ENCODE results near the gene CCT4. TPM values are rescaled to one million over a fixed set of nuclear protein-coding genes. Genes with fewer than 3 reads are reported as not detected.
"Not testable (repeated sequence)": the region's sequence is repeated elsewhere in the genome, so short reads cannot be mapped to it uniquely, and the experiment has no call there.

The CCT4 gene
- total RNA-seq, 2 experiments from 2014 or later = 177 to 189 TPM

GRCh38 chr2:61877571-61878245 lies 10.7 kb downstream of the CCT4 start:
- DNase-seq (no peak), ATAC-seq (no peak)
- no peaks in the 10 kb centered on the region for H3K27me3 Mint-ChIP-seq (ENCODE audit: low read depth)
- H3K27ac Mint-ChIP-seq = no peak overlapping the region
- H3K4me3 Mint-ChIP-seq = no peak overlapping the region
- H3K9me3 Mint-ChIP-seq (ENCODE audit: insufficient read depth) = no peaks in the 10 kb centered on the region
- POLR2A ChIA-PET = no interaction called here
- CTCF ChIA-PET = no interaction called here
- no peaks in the 10 kb centered on the region for H3K4me1 Mint-ChIP-seq (ENCODE audit: low read depth)
- peaks cover 60% of the 10 kb centered on the region for H3K36me3 Mint-ChIP-seq (ENCODE audit: low read depth)

- H3K36me3 Mint-ChIP-seq (ENCODE audit: low read depth) = peaks cover 61% of the 10 kb centered on the region
- ChIA-PET POLR2A (no interaction called here), CTCF (no interaction called here)
- no peaks in the 10 kb centered on the region for H3K4me1 Mint-ChIP-seq (ENCODE audit: low read depth)
- no peaks in the 10 kb centered on the region for H3K27me3 Mint-ChIP-seq (ENCODE audit: low read depth)
- no peak overlapping the region for H3K4me3 Mint-ChIP-seq
- no peak overlapping the region for H3K27ac Mint-ChIP-seq
- ATAC-seq = no peak
- no peak for DNase-seq
- H3K9me3 Mint-ChIP-seq (ENCODE audit: insufficient read depth) = no peaks in the 10 kb centered on the region
These were observed 12.1 kb downstream of the CCT4 start for GRCh38 chr2:61876400-61876799.

- peaks cover 72% of the 10 kb centered on the region for H3K36me3 Mint-ChIP-seq (ENCODE audit: low read depth)
- H3K9me3 Mint-ChIP-seq (ENCODE audit: insufficient read depth); H3K4me3 Mint-ChIP-seq; POLR2A ChIA-PET; H3K27ac Mint-ChIP-seq; H3K4me1 Mint-ChIP-seq (ENCODE audit: low read depth); H3K27me3 Mint-ChIP-seq (ENCODE audit: low read depth); DNase-seq; ATAC-seq: not testable (repeated sequence)
- CTCF ChIA-PET = interaction anchor here (0.9 to 1.8 kb wide), 3 partner anchors 13 to 31 kb away, joined by 3 to 6 read pairs (median 3); partner anchors contain the start of gene FAM161A
These were observed 21.9 kb downstream of the CCT4 start for GRCh38 chr2:61866482-61867089.

- ChIA-PET CTCF (no interaction called here), POLR2A (no interaction called here)
- DNase-seq = no peak
- no peak overlapping the region for H3K4me3 Mint-ChIP-seq
- H3K27ac Mint-ChIP-seq = no peak overlapping the region
- H3K9me3 Mint-ChIP-seq (ENCODE audit: insufficient read depth) = no peaks in the 10 kb centered on the region
- H3K4me1 Mint-ChIP-seq (ENCODE audit: low read depth) = no peaks in the 10 kb centered on the region
- H3K27me3 Mint-ChIP-seq (ENCODE audit: low read depth) = no peaks in the 10 kb centered on the region
- no peak for ATAC-seq
- peaks cover 45% of the 10 kb centered on the region for H3K36me3 Mint-ChIP-seq (ENCODE audit: low read depth)
These were observed 26.4 kb downstream of the CCT4 start for GRCh38 chr2:61862085-61862484.

GRCh38 chr2:61857224-61857623 lies 31.2 kb downstream of the CCT4 start:
- peaks cover 17% of the 10 kb centered on the region for H3K4me1 Mint-ChIP-seq (ENCODE audit: low read depth)
- no peak overlapping the region for H3K27ac Mint-ChIP-seq
- H3K27me3 Mint-ChIP-seq (ENCODE audit: low read depth) = no peaks in the 10 kb centered on the region
- H3K4me3 Mint-ChIP-seq = no peak overlapping the region
- POLR2A ChIA-PET = no interaction called here
- no peaks in the 10 kb centered on the region for H3K9me3 Mint-ChIP-seq (ENCODE audit: insufficient read depth)
- DNase-seq = no peak
- CTCF ChIA-PET = no interaction called here
- H3K36me3 Mint-ChIP-seq (ENCODE audit: low read depth) = peaks cover 9% of the 10 kb centered on the region
- ATAC-seq = no peak

GRCh38 chr2:61855318-61855613 lies 33.2 kb downstream of the CCT4 start:
- no peaks in the 10 kb centered on the region for H3K27me3 Mint-ChIP-seq (ENCODE audit: low read depth)
- H3K27ac Mint-ChIP-seq = peak overlapping the region; percentile 92
- H3K4me3 Mint-ChIP-seq = peak overlapping the region; percentile 85
- peaks cover 2% of the 10 kb centered on the region for H3K36me3 Mint-ChIP-seq (ENCODE audit: low read depth)
- DNase-seq (no peak), ATAC-seq (no peak)
- peaks cover 21% of the 10 kb centered on the region for H3K4me1 Mint-ChIP-seq (ENCODE audit: low read depth)
- POLR2A ChIA-PET = interaction anchor here (0.6 kb wide), 1 partner anchor 655 kb away, joined by 3 read pairs; no protein-coding TSS in a partner anchor
- CTCF ChIA-PET = interaction anchor here (0.6 kb wide), 1 partner anchor 484 kb away, joined by 3 read pairs; no protein-coding TSS in a partner anchor
- no peaks in the 10 kb centered on the region for H3K9me3 Mint-ChIP-seq (ENCODE audit: insufficient read depth)

- Mint-ChIP-seq H3K36me3 (ENCODE audit: low read depth) (peaks cover 2% of the 10 kb centered on the region), H3K9me3 (ENCODE audit: insufficient read depth) (no peaks in the 10 kb centered on the region), H3K27ac (peak overlapping the region; percentile 92), H3K4me1 (ENCODE audit: low read depth) (peaks cover 21% of the 10 kb centered on the region), H3K4me3 (peak overlapping the region; percentile 85), H3K27me3 (ENCODE audit: low read depth) (no peaks in the 10 kb centered on the region)
- POLR2A ChIA-PET = interaction anchor here (0.6 to 1.6 kb wide), 3 partner anchors 10 to 655 kb away, joined by 3 to 5 read pairs (median 3); partner anchors contain the start of gene XPO1
- DNase-seq (peak; percentile 96), ATAC-seq (peak; percentile 92)
- CTCF ChIA-PET = interaction anchor here (0.6 to 1.3 kb wide), 3 partner anchors 12 to 483 kb away, joined by 3 read pairs; no protein-coding TSS in a partner anchor
These were observed 33.7 kb downstream of the CCT4 start for GRCh38 chr2:61854564-61855317.

GRCh38 chr2:61853847-61854563 lies 34.5 kb downstream of the CCT4 start, which contains the start of gene FAM161A:
Gene FAM161A, minus strand, starts transcription at chr2:61854060. Its CDS starts 19 bp downstream, at chr2:61854041.
- Mint-ChIP-seq H3K27ac (peak within 1 kb of the TSS; percentile 92), H3K4me3 (peak within 1 kb of the TSS; percentile 85)

GRCh38 chr2:61853086-61853846 lies 35.2 kb downstream of the CCT4 start:
- DNase-seq = no peak
- Mint-ChIP-seq H3K36me3 (ENCODE audit: low read depth) (peaks cover 2% of the 10 kb centered on the region), H3K4me3 (peak overlapping the region; percentile 85), H3K9me3 (ENCODE audit: insufficient read depth) (no peaks in the 10 kb centered on the region), H3K4me1 (ENCODE audit: low read depth) (peaks cover 21% of the 10 kb centered on the region), H3K27ac (peak overlapping the region; percentile 92), H3K27me3 (ENCODE audit: low read depth) (no peaks in the 10 kb centered on the region)
- ChIA-PET POLR2A (interaction anchor here (0.6 to 1.6 kb wide), 3 partner anchors 89 to 316 kb away, joined by 3 to 5 read pairs (median 3); partner anchors contain the start of gene XPO1), CTCF (interaction anchor here (0.6 to 1.8 kb wide), 3 partner anchors 11 to 14 kb away, joined by 3 to 5 read pairs (median 4); no protein-coding TSS in a partner anchor)
- ATAC-seq = peak; percentile 59

More at GRCh38 chr2:61853847-61854563, 34.5 kb downstream of the CCT4 start, which contains the start of gene FAM161A:
- peak; percentile 68 for ATAC-seq
- CTCF ChIA-PET = interaction anchor here (0.7 to 1.3 kb wide), 2 partner anchors 11 to 13 kb away, joined by 3 read pairs; no protein-coding TSS in a partner anchor
- DNase-seq = peak; percentile 86
- Mint-ChIP-seq H3K27me3 (ENCODE audit: low read depth) (no peaks in the 10 kb centered on the region), H3K4me1 (ENCODE audit: low read depth) (peaks cover 21% of the 10 kb centered on the region), H3K9me3 (ENCODE audit: insufficient read depth) (no peaks in the 10 kb centered on the region), H3K36me3 (ENCODE audit: low read depth) (peaks cover 2% of the 10 kb centered on the region)
- POLR2A ChIA-PET = interaction anchor here (0.6 to 1.6 kb wide), 3 partner anchors 9 to 316 kb away, joined by 3 to 5 read pairs (median 3); partner anchors contain the start of gene XPO1

GRCh38 chr2:61851270-61851669 lies 37.2 kb downstream of the CCT4 start:
- CTCF ChIA-PET; POLR2A ChIA-PET; H3K9me3 Mint-ChIP-seq (ENCODE audit: insufficient read depth); H3K4me3 Mint-ChIP-seq; DNase-seq; ATAC-seq; H3K36me3 Mint-ChIP-seq (ENCODE audit: low read depth); H3K27ac Mint-ChIP-seq; H3K27me3 Mint-ChIP-seq (ENCODE audit: low read depth): not testable (repeated sequence)
- peaks cover 21% of the 10 kb centered on the region for H3K4me1 Mint-ChIP-seq (ENCODE audit: low read depth)

- DNase-seq = no peak
- CTCF ChIA-PET = no interaction called here
- POLR2A ChIA-PET = interaction anchor here (1.3 kb wide), 1 partner anchor 9 kb away, joined by 3 read pairs; no protein-coding TSS in a partner anchor
- ATAC-seq = no peak
- Mint-ChIP-seq H3K27me3 (ENCODE audit: low read depth) (no peaks in the 10 kb centered on the region), H3K9me3 (ENCODE audit: insufficient read depth) (no peaks in the 10 kb centered on the region), H3K4me3 (no peak overlapping the region), H3K27ac (no peak overlapping the region), H3K4me1 (ENCODE audit: low read depth) (no peaks in the 10 kb centered on the region), H3K36me3 (ENCODE audit: low read depth) (no peaks in the 10 kb centered on the region)
These were observed 43.1 kb downstream of the CCT4 start for GRCh38 chr2:61845320-61845719.
